NCI-H69 (cell line): ENCODE results near the gene C2CD2.
"Not testable (repeated sequence)": the region's sequence is repeated elsewhere in the genome, so short reads cannot be mapped to it uniquely, and the experiment has no call there.

ENCODE experiments used
- DNase-seq: peaks from one replicate; lab custom pipeline; 2025; lab: John Stamatoyannopoulos, UW

The C2CD2 gene

GRCh38 chr21:41974752-41975053, 20.9 kb upstream of the C2CD2 start:
- DNase-seq: no peak

DNA sequence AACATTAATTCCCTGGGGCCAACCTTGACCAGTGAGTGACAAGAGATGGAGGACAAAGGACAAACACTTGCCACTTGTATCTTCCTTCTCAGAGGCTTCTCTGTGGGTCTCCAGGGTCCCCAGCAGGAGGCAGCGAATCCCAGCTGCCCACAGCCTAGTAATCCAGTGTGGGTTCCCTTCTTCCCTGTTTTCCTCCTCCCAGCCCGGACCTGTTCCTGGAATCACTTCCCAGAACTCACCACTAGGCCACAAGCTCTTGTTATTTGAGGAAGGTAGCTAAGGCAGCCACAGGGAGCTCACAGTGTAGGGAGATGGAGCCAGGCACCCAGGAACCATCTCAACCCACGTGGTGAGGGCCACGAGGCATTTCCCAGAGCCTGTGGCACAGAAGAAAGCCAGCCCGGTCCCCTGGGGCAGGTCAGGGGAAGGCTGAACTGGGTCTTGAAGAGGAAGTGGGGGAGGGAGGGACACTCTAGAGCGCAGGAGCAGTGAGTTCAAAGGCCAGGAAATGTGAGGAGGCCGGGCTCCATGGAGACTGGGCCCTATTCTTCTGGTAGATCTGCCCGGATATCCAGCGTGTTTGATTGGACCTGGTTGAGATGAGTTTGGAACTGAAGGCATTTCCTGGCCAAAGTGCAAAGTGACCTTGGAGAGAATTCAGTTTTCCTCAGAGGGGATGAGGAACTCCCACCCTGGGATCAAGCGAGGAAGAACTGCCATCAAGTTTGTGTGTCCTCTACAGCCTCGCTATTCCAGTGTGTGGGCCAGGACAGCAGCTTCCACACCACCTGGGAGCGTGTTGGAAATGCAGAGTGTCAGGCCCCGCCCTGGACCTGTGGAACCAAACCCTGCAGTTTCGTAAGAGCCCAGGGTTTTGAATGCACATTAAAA, 20.3 kb upstream of the C2CD2 start:
- peak; percentile 24 for DNase-seq

- no peak for DNase-seq
These were observed 19.6 kb upstream of the C2CD2 start for GRCh38 chr21:41973427-41973831.

DNA sequence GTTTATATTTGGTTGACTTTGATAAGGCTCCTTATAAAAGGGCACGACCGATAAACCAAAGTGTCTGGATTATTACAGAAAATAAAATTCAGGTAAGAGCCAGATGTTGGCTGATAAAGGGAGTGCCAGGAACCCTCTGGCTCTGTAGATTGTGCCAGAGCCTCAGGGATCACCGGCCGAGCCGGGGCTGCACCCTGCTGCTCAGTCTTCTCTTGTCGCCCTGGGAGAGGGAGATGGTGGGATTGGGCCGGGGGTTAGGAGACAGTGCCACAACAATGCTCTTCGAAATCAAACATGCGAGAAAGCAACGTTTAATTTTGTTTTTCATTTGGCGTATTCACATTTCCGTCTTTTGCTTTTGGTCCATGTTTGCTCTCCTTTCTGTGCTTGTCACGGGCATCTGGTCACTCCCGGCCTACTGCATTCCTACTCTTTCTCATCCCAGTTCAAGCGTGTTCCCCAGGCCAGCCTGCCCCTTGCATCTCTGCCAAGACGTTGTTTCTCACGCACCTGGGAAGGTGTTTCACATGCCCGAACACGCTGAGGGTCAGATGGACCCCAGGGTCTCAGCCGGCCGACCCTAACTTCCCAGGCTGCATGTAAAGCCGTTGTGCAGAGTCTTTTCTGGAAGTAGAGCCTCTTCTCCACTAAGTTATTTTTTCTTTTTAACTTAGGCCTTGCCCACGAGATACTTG, 18.8 kb upstream of the C2CD2 start:
- no peak for DNase-seq

GRCh38 chr21:41971891-41972290, 18.1 kb upstream of the C2CD2 start:
- no peak for DNase-seq

- no peak for DNase-seq
These were observed 17.2 kb upstream of the C2CD2 start for GRCh38 chr21:41970751-41971653.

DNA sequence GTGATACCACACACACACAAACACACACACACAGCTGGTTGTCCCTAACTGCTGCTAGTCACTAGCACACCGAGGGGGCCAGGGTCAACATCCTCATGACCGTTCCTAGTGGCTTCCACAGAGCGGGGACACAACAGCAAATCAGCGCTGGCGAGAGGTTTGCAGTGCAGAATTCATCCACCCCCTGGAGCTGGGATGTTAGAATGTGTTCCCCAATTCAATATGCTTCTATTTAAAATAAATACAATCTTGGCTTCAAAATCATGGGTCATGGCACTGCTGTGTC, 16.2 kb upstream of the C2CD2 start:
- DNase-seq: no peak

- DNase-seq: no peak
These were observed 13.9 kb upstream of the C2CD2 start for GRCh38 chr21:41967708-41968107.

GRCh38 chr21:41966872-41967621, 13.2 kb upstream of the C2CD2 start:
- peak; percentile 18 for DNase-seq

DNA sequence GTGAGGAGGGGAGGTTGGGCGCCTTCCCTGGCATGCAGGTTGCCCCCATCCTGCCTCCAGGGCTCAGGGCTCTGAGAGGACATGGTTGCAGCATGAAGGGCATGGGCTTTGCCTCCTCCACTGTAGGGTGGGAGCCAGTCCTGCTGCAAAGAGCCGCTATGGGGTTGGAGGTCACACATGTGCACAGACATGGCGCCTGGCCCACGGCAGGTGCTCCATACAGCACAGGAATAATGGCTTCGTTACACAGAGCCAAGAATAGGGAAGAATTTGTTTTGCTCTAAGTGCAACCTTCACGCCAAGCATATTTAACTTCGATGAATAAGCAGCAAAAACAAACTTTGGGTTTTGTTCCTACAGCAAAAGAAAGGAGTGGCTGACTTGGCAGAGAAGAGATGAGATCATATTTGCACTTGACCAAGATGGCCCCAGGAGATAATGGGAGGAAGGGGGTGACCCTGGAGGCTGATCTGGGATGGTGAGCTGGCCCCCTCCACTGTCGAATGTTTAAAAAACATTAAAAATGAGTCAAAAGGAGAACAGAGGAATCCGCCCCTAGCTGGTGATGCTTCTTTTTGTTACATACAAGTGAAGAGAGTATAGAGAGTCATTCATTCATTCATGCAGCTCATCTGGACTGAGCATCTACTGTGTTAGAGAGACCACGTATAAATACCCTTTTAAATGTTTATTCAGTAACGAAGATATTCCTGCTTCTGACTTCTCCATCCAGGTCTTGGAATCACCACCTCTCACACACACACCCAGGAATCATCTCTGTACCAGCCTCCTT, 12.4 kb upstream of the C2CD2 start:
- peak; percentile 57 for DNase-seq

DNA sequence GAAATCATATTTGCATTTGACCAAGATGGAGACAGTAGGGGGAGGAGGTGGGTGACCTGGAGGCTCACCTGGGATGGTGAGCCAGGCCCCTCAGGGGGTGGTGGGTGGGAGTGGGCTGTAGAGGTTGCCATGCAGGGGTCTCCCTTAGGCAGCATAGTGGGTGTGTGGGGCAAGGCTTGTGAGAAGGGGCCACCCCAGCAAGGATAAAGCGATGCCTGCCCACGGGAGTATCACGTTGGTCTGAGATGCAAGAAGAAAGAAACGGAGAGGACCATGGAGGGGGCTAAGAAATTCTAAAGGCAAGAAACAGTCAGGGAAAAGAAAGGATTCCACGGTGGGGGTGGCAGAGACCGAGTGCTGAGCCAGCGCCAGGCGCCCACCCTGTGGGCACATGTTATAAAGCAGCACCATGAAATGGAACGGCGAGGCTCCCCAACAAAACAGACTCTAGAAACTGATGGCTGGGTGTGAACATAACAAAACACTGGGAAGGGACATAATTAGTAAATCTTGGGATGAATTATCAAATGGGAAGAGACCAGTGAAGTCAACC, 11.7 kb upstream of the C2CD2 start:
- no peak for DNase-seq

DNA sequence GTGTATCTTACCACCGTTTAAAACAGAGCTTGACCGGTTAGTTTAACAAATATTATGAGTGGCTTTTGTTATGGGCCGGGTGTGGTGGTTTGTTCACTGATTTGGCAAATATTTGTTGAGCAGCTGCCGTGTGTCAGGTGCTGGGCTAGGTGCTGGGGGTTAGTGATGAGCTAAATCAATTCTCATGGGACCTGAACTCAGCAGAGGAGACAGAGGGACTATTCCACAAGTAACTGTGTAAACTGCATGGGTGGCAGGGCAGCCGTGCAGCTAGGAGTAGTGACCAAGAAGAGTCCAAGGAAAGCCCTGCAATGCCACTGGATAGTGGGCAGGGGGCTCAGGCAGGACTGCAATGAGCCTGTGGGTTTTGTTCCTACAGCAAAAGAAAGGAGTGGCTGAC, 11.2 kb upstream of the C2CD2 start:
- DNase-seq: peak; percentile 86

GRCh38 chr21:41964171-41964570, 10.4 kb upstream of the C2CD2 start:
- no peak for DNase-seq

DNA sequence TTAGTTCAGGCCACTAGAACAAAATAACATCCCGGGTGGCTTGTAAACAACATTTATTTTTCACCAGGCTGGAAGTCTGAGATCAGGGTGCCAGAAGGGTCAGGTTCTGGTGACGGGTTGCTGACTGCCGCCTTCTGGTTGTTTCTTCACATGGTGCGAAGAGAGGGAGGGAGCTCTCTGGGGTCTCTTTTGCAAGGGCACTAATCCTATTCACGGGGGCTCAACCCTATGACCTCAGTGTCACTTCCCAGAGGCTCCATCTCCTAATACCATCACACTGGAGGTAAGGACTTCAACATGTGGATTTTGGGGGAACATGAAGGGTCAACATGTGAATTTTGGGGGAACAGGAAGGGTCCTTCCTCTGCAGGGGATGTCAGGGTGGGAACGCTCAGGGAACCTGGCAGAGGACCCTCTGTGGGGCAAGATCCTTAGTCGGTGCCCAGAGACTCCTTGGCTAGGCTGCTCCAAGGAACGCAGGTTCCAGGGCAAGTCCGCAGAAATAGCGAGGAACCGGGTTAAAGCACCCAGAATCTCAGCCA, 8.7 kb upstream of the C2CD2 start:
- no peak for DNase-seq

DNA sequence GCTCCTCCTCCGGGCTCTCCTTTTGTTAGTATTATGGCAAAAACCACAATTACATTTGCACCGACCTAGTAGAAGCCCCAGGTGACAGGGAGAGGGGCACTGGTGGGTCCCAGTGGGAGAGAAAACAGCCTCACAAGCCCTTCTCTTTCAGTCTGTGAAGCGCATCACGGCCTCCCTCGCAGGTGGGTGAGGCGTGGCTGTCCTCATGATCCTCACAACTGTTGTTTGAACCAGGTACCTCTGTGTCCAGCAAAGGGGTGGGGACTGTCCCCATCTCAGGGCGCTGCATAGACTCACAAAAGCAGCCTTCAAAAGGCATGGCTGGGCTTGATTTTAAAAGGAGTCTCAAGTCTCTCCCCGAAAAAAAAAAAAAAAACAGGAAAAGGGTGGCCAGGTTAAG, 7.9 kb upstream of the C2CD2 start:
- no peak for DNase-seq

DNA sequence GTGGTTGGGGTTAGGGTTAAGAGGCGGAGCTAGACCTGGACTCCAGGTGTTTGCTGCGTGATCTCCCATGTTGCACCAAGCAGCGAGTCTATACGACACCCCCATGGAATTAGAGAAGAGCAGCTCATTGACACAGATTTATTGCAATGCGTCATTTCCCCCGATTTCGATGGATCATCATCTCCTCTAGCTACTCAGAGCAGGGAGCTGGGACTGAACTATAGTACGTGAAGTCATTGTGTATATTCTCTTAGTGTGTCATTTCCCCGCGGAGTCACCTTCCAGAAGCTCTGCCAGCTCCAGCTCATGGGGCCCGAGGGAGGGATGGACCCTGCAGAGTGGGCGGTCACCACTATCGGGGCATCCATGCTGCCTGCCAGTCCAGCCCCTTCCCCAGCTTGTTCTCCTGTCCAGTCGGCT, 7.5 kb upstream of the C2CD2 start:
- DNase-seq: no peak

DNA sequence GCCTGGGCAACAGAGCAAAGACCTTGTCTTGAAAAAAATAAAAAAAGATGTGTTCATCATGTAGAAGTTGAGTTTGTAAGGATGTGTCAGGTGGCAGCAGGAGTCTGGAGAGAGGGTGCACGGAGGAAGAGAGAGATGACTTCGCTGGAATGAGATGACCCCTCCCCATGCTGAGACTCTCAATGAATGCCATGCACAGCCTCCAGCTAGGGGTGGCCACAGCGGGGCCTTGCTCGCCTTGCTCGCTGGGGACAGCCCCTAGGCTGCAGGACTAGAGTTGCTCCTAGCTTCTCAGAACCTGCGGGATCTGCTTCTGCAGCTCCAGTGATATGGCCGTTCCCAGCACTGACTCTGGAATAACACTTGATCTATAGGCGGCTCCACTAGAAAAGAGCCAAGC, 6.6 kb upstream of the C2CD2 start:
- no peak for DNase-seq

DNA sequence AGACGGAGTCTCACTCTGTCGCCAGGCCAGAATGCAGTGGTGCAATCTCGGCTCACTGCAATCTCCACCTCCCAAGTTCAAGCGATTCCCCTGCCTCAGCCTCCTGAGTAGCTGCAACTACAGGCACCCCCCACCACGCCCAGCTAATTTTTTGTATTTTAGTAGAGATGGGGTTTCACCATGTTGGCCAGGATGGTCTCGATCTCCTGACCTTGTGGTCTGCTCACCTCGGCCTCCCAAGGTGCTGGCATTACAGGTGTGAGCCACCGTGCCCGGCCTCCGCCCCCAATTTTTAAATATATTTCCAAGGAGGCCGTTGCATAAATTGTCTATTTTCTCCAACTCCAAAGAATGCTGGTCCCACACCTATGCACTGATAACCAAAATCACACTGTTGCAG, 5.9 kb upstream of the C2CD2 start:
- not testable (repeated sequence) for DNase-seq

GRCh38 chr21:41958886-41959563, 5.2 kb upstream of the C2CD2 start:
- DNase-seq: peak; percentile 12
